ENCODE measurements around the gene ZNF641.
"Not testable (repeated sequence)": the region's sequence is repeated elsewhere in the genome, so short reads cannot be mapped to it uniquely, and the experiment has no call there.

Gene ZNF641

GRCh38 chr12:48334808-48335207 is 15.9 kb downstream of the ZNF641 start:
- no peak for DNase-seq (ENCODE audit: low read depth in 2 of 2)

DNA sequence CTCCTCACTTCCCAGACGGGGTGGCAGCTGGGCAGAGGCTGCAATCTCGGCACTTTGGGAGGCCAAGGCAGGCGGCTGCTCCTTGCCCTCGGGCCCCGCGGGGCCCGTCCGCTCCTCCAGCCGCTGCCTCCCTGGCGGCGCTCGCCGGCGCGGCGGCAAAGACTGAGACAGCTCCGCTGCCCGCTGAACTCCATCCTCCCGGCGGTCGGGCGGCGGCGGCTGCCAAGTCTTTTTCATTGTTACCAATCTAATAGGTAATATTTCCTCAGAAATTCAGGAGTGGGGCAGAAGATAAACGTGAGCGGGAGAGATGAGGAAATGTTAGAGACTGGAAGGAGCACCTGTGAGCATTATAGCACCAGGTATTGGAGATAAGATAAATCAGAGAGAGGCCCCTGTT is 17.0 kb downstream of the ZNF641 start:
- not testable (repeated sequence) for DNase-seq (ENCODE audit: low read depth in 2 of 2)

DNA sequence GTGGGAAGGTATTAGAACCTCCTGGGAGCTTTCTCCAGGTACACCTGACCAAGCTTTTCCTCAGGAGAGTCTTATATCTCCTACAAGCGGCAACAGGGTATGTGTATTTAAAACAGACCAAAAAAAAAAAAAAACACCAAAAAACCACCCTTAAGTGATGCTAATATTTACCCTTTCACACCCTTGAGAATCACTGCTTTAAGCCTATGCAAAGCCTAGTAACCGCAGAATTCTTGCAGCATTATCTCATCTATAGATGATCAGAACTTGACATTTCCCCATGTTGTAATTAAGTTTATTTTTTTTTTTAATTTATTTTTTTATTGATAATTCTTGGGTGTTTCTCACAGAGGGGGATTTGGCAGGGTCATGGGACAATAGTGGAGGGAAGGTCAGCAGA is 19.3 kb downstream of the ZNF641 start:
- no peak for DNase-seq (ENCODE audit: low read depth in 2 of 2)

DNA sequence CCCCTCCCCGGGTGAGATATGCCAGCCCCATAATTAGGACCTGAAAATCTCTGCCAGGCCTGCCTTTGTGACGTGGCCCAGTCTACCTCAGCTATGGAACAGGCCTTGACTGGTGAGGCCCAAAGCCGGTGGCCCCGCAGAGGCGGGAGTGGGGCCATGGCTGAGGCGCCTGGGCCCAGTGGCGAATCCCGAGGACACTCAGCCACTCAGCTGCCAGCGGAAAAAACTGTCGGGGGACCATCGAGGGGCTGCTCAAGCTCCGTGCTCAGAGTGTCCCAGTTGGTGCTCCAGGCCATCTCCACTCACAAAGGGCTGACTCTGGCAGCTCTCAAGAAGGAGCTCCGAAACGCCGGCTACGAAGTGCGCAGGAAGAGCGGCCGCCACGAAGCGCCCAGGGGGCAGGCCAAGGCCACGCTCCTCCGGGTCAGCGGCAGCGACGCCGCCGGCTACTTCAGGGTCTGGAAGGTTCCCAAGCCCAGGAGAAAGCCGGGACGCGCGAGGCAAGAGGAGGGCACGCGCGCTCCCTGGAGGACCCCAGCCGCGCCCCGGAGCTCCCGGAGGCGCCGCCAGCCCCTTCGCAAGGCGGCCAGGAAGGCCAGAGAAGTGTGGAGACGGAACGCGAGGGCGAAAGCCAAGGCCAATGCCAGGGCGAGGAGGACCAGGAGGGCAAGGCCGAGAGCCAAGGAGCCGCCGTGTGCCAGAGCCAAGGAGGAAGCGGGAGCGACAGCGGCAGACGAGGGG is 21.4 kb downstream of the ZNF641 start:
- no peak for DNase-seq (ENCODE audit: low read depth in 2 of 2)

- no peak for DNase-seq (ENCODE audit: low read depth in 2 of 2)
These were observed 34.2 kb downstream of the ZNF641 start for GRCh38 chr12:48316491-48316890.

DNA sequence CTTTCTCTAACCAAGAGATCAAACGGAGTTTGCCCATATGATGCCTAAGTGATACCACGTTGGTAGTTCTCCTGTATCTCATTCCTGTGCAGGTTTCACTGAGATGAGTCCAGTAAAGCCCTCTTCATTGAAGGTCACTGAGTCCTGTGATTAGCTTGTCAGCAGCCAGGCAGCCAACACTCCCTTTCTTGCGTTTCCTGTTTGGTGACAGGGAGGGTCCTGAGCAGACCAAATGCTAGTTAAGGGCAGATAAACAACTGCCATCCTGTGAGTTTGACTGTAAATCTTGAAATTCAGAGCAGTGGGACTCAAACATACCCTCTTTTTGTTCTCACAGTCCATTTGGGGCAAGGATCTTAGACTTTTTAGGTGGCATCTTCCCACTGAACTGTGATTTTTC is 39.4 kb downstream of the ZNF641 start:
- DNase-seq (ENCODE audit: low read depth in 2 of 2): no peak

GRCh38 chr12:48307269-48307668 is 43.5 kb downstream of the ZNF641 start:
- no peak for DNase-seq (ENCODE audit: low read depth in 2 of 2)

GRCh38 chr12:48305190-48305589 is 45.5 kb downstream of the ZNF641 start:
- no peak for DNase-seq (ENCODE audit: low read depth in 2 of 2)

DNA sequence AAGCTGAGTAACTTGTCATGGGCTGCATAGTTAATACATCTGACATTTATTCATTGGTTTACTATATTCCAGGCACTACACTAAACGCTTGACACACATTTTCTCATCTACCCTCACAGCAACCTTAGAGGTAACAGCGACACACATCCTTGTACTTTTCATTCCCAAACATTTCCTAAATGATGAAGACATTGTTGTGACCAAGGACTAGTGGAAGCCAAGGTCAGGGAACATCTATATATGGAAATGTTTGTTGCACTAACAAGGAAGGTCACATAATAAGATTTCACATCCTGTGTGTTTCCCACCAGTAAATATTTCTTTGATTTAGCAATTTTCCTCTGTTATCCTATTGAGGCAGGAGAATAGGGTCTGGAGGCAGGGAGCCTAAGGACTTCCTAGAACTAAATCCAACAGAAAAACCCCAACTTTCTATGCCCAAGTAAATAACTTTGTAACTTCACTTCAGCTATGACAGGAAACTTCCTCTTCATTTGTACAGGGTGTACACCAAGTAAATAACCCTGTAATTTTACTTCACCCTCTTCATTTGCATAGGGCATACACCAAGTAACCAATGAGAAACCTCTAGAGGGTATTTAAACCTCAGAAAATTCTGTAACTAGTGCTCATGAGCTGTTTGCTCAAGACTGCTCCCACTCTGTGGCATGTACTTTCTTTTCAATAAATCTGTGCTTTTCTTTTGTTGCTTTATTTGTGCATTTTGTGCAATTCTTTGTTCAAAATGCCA is 48.4 kb downstream of the ZNF641 start:
- no peak for DNase-seq (ENCODE audit: low read depth in 2 of 2)

- no peak for DNase-seq (ENCODE audit: low read depth in 2 of 2)
These were observed 49.9 kb downstream of the ZNF641 start for GRCh38 chr12:48300774-48301173.

GRCh38 chr12:48296586-48297282 is 54.0 kb downstream of the ZNF641 start:
- peak in 1 of 2 donors; percentile 2 for DNase-seq (ENCODE audit: low read depth in 2 of 2)

DNA sequence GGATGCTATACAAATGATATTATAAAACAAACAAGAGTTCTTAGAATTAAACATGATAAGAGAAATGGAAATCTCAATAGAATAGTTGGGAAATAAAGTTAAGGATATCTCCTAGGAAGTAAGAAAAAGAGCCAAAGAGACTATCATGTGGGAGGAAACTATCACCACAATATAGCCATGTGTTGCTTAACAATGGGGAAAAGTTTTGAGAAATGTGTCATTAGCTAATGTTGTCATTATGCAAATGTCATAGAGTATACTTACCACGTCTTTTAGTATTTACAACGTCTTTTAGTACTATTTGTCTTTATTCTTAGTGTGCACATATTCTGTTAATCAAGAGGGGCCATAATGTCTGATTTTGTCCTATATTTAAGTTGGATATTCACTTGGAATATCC is 58.7 kb downstream of the ZNF641 start:
- no peak for DNase-seq (ENCODE audit: low read depth in 2 of 2)

DNA sequence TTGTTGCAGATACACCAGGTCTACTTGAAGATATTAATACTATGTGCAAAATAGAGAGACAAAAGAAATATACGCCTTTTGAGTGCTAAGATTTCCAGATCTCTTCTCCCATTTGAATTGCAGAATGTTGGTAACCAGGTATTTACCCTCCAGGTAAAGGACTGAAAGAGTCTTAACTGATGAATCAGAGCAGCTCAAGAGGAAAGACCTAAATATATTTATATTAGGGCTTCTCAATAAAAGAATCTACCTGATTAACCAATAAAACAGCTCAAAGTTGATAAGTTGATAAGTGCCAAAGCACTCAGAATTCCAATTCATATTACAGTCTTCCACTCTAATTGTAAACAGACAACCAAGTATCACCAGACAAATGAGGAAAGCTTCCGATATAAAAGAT is 59.2 kb downstream of the ZNF641 start:
- no peak for DNase-seq (ENCODE audit: low read depth in 2 of 2)

DNA sequence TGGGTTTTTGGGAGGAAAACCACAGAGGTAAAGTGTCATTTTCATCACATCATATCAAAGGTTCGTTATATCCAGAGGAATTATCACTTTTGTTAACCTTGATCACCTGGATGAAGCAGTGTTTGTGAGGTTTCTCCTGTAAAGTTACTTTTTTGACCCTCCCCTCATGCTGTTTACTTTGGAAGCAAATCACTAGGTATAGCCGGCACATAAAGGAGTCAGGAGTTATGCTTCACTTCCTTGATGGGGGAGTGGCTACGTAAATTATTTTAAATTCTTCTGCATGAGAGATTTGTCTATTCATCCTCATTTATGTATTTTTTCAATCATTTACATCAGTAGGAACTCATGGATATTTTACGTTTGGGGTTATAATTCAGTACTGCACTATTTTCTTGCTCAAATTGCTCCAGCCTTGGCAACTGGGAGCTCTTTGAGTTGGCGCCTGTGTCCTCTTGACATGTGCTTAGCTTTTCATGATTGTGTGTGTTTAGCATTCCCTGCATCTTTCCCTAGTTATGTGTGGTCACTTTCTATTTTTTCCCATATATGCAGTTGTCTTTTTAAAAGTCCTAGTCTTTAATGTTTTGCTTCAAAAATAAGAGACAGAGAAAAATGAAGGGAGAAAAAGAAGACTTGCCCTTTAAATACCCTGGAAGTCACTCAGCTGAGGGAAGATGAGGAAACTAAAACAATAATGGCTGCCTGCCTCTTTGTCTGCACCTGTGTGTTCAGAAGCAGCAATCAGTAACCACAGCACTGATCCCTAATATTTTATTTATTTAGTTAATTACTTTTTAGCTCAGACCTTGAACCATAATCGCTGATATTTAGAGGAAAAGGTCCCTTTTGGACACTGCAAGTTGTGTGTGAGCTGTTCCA is 62.1 kb downstream of the ZNF641 start:
- DNase-seq (ENCODE audit: low read depth in 2 of 2): no peak

Measured in stimulated activated CD8-positive, alpha-beta memory T cell treated with anti-CD3 and anti-CD28 coated beads, Interleukin-2, amount 100 ng/mL, for 1 hour (primary cell).